ENCODE results near the gene GALNT2.

Gene GALNT2

GRCh38 chr1:230235876-230236275 is 168.8 kb downstream of the GALNT2 start:
- DNase-seq (ENCODE audit: low spot score): no peak

GRCh38 chr1:230236301-230237008 is 169.4 kb downstream of the GALNT2 start:
- no peak for DNase-seq (ENCODE audit: low spot score)

- DNase-seq (ENCODE audit: low spot score): no peak
Observed at GRCh38 chr1:230237009-230237370, 170.0 kb downstream of the GALNT2 start.

- no peak for DNase-seq (ENCODE audit: low spot score)
Observed at GRCh38 chr1:230237805-230238204, 170.8 kb downstream of the GALNT2 start.

- DNase-seq (ENCODE audit: low spot score): no peak
Observed at GRCh38 chr1:230240446-230241086, 173.5 kb downstream of the GALNT2 start.

- no peak for DNase-seq (ENCODE audit: low spot score)
Observed at GRCh38 chr1:230242326-230242725, 175.3 kb downstream of the GALNT2 start.

- DNase-seq (ENCODE audit: low spot score): no peak
Observed at GRCh38 chr1:230243146-230243545, 176.1 kb downstream of the GALNT2 start.

GRCh38 chr1:230243583-230244353 is 176.7 kb downstream of the GALNT2 start:
- DNase-seq (ENCODE audit: low spot score): no peak

- DNase-seq (ENCODE audit: low spot score): no peak
Observed at GRCh38 chr1:230246551-230246950, 179.5 kb downstream of the GALNT2 start.

GRCh38 chr1:230248016-230248888 is 181.2 kb downstream of the GALNT2 start:
- DNase-seq (ENCODE audit: low spot score): no peak

GRCh38 chr1:230248889-230249270 is 181.8 kb downstream of the GALNT2 start:
- DNase-seq (ENCODE audit: low spot score): no peak

GRCh38 chr1:230249695-230250480 is 182.8 kb downstream of the GALNT2 start:
- no peak for DNase-seq (ENCODE audit: low spot score)

GRCh38 chr1:230250666-230251065 is 183.6 kb downstream of the GALNT2 start:
- DNase-seq (ENCODE audit: low spot score): no peak

- DNase-seq (ENCODE audit: low spot score): no peak
Observed at GRCh38 chr1:230251644-230252191, 184.7 kb downstream of the GALNT2 start.

- DNase-seq (ENCODE audit: low spot score): no peak
Observed at GRCh38 chr1:230253150-230253549, 186.1 kb downstream of the GALNT2 start.

GRCh38 chr1:230254265-230254664 is 187.2 kb downstream of the GALNT2 start:
- DNase-seq (ENCODE audit: low spot score): no peak

GRCh38 chr1:230255116-230255515 is 188.1 kb downstream of the GALNT2 start:
- DNase-seq (ENCODE audit: low spot score): no peak

GRCh38 chr1:230255991-230256390 is 189.0 kb downstream of the GALNT2 start:
- DNase-seq (ENCODE audit: low spot score): no peak

GRCh38 chr1:230256896-230257295 is 189.9 kb downstream of the GALNT2 start:
- DNase-seq (ENCODE audit: low spot score): no peak

GRCh38 chr1:230259621-230260020 is 192.6 kb downstream of the GALNT2 start:
- no peak for DNase-seq (ENCODE audit: low spot score)

GRCh38 chr1:230260831-230261230 is 193.8 kb downstream of the GALNT2 start:
- DNase-seq (ENCODE audit: low spot score): no peak

Data from hematopoietic multipotent progenitor cell treated with erythropoietin and hydrocortisone succinate and interleukin-3 and kit ligand, for 15 days (in vitro differentiated cells).